ENCODE measurements around the gene EHBP1L1. TPM values are rescaled to one million over a fixed set of nuclear protein-coding genes. Genes with fewer than 3 reads are reported as not detected.

The EHBP1L1 gene
- total and polyA plus RNA-seq, 5 donors from 2014 or later: 7.8 to 143 (median 9.4) TPM

- Mint-ChIP-seq H3K4me3 (peak overlapping the region; percentile 59 to 90 (median 72)), H3K4me1 (peaks cover 6 to 80% (median 51%) of the 10 kb centered on the region in 4 donors), H3K27ac (peak overlapping the region; percentile 76 to 97 (median 81)), H3K27me3 (no peaks in the 10 kb centered on the region), H3K9me3 (no peaks in the 10 kb centered on the region), H3K36me3 (peaks cover 17% of the 10 kb centered on the region)
- no peaks in the 10 kb centered on the region for H3K27me3 ChIP-seq (ENCODE audit: control insufficient read depth, insufficient read depth, low read length)
- ATAC-seq (ENCODE audit: low read depth in 2 of 2) (no peak), DNase-seq (no peak)
- no peak overlapping the region for H3K4me3 ChIP-seq (ENCODE audit: low read depth, low read length)
- H3K27ac ChIP-seq (ENCODE audit: insufficient read depth, low read length, poor library complexity, severe bottlenecking): peak overlapping the region; percentile 39
- no peaks in the 10 kb centered on the region for H3K36me3 ChIP-seq (ENCODE audit: control insufficient read depth, insufficient read depth, low read length)
- peaks cover 52% of the 10 kb centered on the region for H3K4me1 ChIP-seq (ENCODE audit: control insufficient read depth, insufficient read depth, low read length, poor library complexity, severe bottlenecking)
- H3K9me3 ChIP-seq (ENCODE audit: control insufficient read depth in 2 of 2, low read length in 2 of 2): no peaks in the 10 kb centered on the region
These were observed 27.5 kb upstream of the EHBP1L1 start for GRCh38 chr11:65548395-65548794.

DNA sequence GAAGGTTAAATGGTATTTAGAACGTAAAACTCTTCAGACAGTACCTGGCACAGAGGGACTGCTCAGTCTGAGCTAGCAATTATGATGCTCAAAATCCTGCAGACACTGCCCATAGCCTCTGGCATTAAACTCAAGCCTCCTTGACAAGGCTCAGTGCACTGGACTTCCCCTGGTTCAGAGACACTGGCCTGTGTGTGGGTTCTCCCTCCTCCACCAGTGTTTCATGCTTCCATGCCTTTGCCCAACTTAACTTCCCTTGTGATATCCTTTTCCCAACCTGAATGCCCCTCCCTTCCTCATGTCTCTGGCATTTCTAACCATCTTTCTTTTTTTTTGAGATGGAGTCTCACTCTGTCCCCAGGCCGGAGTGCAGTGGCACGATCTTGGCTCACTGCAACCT is 26.8 kb upstream of the EHBP1L1 start:
- Mint-ChIP-seq H3K27me3 (no peaks in the 10 kb centered on the region), H3K27ac (peak overlapping the region in 2 of 3 donors; percentile 62 to 81), H3K9me3 (no peaks in the 10 kb centered on the region), H3K36me3 (peaks cover 17% of the 10 kb centered on the region), H3K4me3 (peak overlapping the region in 3 of 4 donors; percentile 56 to 67 (median 67)), H3K4me1 (peaks cover 6 to 78% (median 50%) of the 10 kb centered on the region in 4 donors)
- H3K36me3 ChIP-seq (ENCODE audit: control insufficient read depth, insufficient read depth, low read length): no peaks in the 10 kb centered on the region
- H3K27me3 ChIP-seq (ENCODE audit: control insufficient read depth, insufficient read depth, low read length): no peaks in the 10 kb centered on the region
- no peak overlapping the region for H3K4me3 ChIP-seq (ENCODE audit: low read depth, low read length)
- ATAC-seq (ENCODE audit: low read depth in 2 of 2): no peak
- H3K27ac ChIP-seq (ENCODE audit: insufficient read depth, low read length, poor library complexity, severe bottlenecking): no peak overlapping the region
- H3K9me3 ChIP-seq (ENCODE audit: control insufficient read depth in 2 of 2, low read length in 2 of 2): no peaks in the 10 kb centered on the region
- H3K4me1 ChIP-seq (ENCODE audit: control insufficient read depth, insufficient read depth, low read length, poor library complexity, severe bottlenecking): peaks cover 59% of the 10 kb centered on the region
- no peak for DNase-seq

GRCh38 chr11:65551572-65552387 is 24.1 kb upstream of the EHBP1L1 start:
- Mint-ChIP-seq H3K4me1 (peaks cover 6 to 83% (median 59%) of the 10 kb centered on the region in 4 donors), H3K27me3 (no peaks in the 10 kb centered on the region), H3K36me3 (peaks cover 17% of the 10 kb centered on the region), H3K9me3 (no peaks in the 10 kb centered on the region), H3K4me3 (peak overlapping the region; percentile 49 to 86 (median 75)), H3K27ac (peak overlapping the region in 2 of 3 donors; percentile 91 to 95)
- ATAC-seq (ENCODE audit: low read depth in 2 of 2): peak; percentile 62 to 68
- Histone ChIP-seq H3K27ac (ENCODE audit: insufficient read depth, low read length, poor library complexity, severe bottlenecking) (no peak overlapping the region), H3K4me1 (ENCODE audit: control insufficient read depth, insufficient read depth, low read length, poor library complexity, severe bottlenecking) (peaks cover 74% of the 10 kb centered on the region), H3K9me3 (ENCODE audit: control insufficient read depth in 2 of 2, low read length in 2 of 2) (no peaks in the 10 kb centered on the region), H3K36me3 (ENCODE audit: control insufficient read depth, insufficient read depth, low read length) (no peaks in the 10 kb centered on the region), H3K27me3 (ENCODE audit: control insufficient read depth, insufficient read depth, low read length) (no peaks in the 10 kb centered on the region), H3K4me3 (ENCODE audit: low read depth, low read length) (no peak overlapping the region)
- peak; percentile 57 to 83 (median 68) for DNase-seq

DNA sequence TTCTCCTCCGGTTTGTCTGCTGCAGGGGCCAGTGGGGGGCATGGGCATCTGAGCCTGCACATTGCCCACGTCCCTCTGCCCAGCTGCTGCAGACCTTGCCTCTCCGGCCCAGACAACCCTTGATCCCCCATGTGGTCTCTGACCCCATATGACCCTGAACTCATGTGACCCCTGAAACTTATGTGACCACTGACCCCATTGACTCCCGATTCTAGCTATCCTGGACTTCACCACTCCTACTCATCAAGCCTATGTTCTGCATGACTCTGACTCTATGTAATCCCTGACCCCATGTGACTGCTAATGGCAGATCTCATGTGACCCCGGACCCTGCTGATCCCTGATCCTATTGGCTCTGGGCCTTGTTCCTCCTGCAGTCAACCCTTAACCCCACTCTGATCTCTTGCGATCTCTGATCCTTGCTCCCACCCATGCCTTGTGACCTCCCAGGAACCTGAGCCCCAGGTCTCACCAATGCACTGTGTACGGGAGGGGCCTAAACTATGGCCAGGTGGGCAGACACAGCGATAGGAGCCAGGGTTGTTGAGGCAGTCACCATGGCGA is 23.4 kb upstream of the EHBP1L1 start:
- DNase-seq (no peak), ATAC-seq (ENCODE audit: low read depth in 2 of 2) (no peak)
- peak overlapping the region; percentile 10 to 95 (median 91) for H3K27ac Mint-ChIP-seq
- no peaks in the 10 kb centered on the region for H3K9me3 Mint-ChIP-seq
- no peaks in the 10 kb centered on the region for H3K27me3 Mint-ChIP-seq
- Histone ChIP-seq H3K9me3 (ENCODE audit: control insufficient read depth in 2 of 2, low read length in 2 of 2) (no peaks in the 10 kb centered on the region), H3K4me3 (ENCODE audit: low read depth, low read length) (no peak overlapping the region), H3K27me3 (ENCODE audit: control insufficient read depth, insufficient read depth, low read length) (no peaks in the 10 kb centered on the region), H3K36me3 (ENCODE audit: control insufficient read depth, insufficient read depth, low read length) (no peaks in the 10 kb centered on the region), H3K4me1 (ENCODE audit: control insufficient read depth, insufficient read depth, low read length, poor library complexity, severe bottlenecking) (peaks cover 74% of the 10 kb centered on the region), H3K27ac (ENCODE audit: insufficient read depth, low read length, poor library complexity, severe bottlenecking) (peak overlapping the region; percentile 61)
- H3K4me3 Mint-ChIP-seq: peak overlapping the region; percentile 49 to 86 (median 75)
- H3K4me1 Mint-ChIP-seq: peaks cover 6 to 83% (median 59%) of the 10 kb centered on the region in 4 donors
- peaks cover 17% of the 10 kb centered on the region for H3K36me3 Mint-ChIP-seq

DNA sequence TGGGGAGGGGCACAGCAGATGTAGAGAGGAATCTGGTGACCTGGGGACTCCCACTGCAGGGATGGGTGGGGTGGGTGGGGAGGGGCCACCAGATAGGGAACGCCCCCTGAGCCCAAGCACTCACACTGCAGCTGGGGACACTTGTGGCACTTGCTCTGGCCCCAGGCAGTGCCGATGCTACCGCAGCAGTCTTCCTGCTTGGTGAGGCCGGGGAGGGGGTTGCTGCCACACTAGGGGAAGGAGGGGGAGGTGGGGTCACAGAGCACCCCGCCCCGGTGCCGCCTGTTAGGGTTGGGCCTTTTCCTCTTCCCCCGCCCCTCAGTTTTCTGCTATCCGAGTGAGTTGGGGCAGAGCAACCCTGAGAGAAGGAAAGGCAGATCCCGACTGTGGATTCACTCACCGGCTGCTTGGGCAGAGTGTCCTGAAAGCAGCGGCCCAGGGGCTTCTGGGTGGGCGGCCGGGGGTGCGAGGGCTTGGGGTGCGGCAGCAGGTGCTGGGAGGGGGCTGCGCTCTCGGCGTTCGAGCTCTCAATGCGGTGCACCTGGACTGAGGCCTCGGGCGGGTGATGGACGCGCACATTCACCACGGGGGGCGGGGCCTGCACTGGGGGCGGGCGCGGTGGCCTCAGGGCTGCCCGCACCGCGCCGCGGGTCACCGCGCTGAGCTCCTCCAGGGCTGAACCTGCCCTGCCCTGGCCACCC is 22.4 kb upstream of the EHBP1L1 start:
- Mint-ChIP-seq H3K4me1 (peaks cover 6 to 74% (median 52%) of the 10 kb centered on the region in 4 donors), H3K4me3 (peak overlapping the region in 3 of 4 donors; percentile 60 to 76 (median 76)), H3K27ac (peak overlapping the region in 2 of 3 donors; percentile 26 to 95), H3K27me3 (no peaks in the 10 kb centered on the region), H3K36me3 (peaks cover 17% of the 10 kb centered on the region), H3K9me3 (no peaks in the 10 kb centered on the region)
- Histone ChIP-seq H3K4me1 (ENCODE audit: control insufficient read depth, insufficient read depth, low read length, poor library complexity, severe bottlenecking) (peaks cover 65% of the 10 kb centered on the region), H3K27me3 (ENCODE audit: control insufficient read depth, insufficient read depth, low read length) (no peaks in the 10 kb centered on the region), H3K27ac (ENCODE audit: insufficient read depth, low read length, poor library complexity, severe bottlenecking) (peak overlapping the region; percentile 61), H3K9me3 (ENCODE audit: control insufficient read depth in 2 of 2, low read length in 2 of 2) (no peaks in the 10 kb centered on the region), H3K36me3 (ENCODE audit: control insufficient read depth, insufficient read depth, low read length) (no peaks in the 10 kb centered on the region), H3K4me3 (ENCODE audit: low read depth, low read length) (no peak overlapping the region)
- ATAC-seq (ENCODE audit: low read depth in 2 of 2) (peak; percentile 62 to 73), DNase-seq (peak; percentile 68 to 92 (median 81))

GRCh38 chr11:65554057-65554818 is 21.6 kb upstream of the EHBP1L1 start:
- Histone ChIP-seq H3K4me1 (ENCODE audit: control insufficient read depth, insufficient read depth, low read length, poor library complexity, severe bottlenecking) (peaks cover 68% of the 10 kb centered on the region), H3K27me3 (ENCODE audit: control insufficient read depth, insufficient read depth, low read length) (no peaks in the 10 kb centered on the region), H3K4me3 (ENCODE audit: low read depth, low read length) (no peak overlapping the region), H3K27ac (ENCODE audit: insufficient read depth, low read length, poor library complexity, severe bottlenecking) (peak overlapping the region; percentile 61), H3K36me3 (ENCODE audit: control insufficient read depth, insufficient read depth, low read length) (no peaks in the 10 kb centered on the region), H3K9me3 (ENCODE audit: control insufficient read depth in 2 of 2, low read length in 2 of 2) (no peaks in the 10 kb centered on the region)
- peaks cover 6 to 69% (median 47%) of the 10 kb centered on the region in 4 donors for H3K4me1 Mint-ChIP-seq
- DNase-seq (peak in 1 of 3 donors; percentile 52), ATAC-seq (ENCODE audit: low read depth in 2 of 2) (no peak)
- peak overlapping the region; percentile 91 to 97 (median 97) for H3K27ac Mint-ChIP-seq
- H3K4me3 Mint-ChIP-seq: peak overlapping the region; percentile 74 to 89 (median 86)
- H3K27me3 Mint-ChIP-seq: no peaks in the 10 kb centered on the region
- no peaks in the 10 kb centered on the region for H3K9me3 Mint-ChIP-seq
- peaks cover 15% of the 10 kb centered on the region for H3K36me3 Mint-ChIP-seq

DNA sequence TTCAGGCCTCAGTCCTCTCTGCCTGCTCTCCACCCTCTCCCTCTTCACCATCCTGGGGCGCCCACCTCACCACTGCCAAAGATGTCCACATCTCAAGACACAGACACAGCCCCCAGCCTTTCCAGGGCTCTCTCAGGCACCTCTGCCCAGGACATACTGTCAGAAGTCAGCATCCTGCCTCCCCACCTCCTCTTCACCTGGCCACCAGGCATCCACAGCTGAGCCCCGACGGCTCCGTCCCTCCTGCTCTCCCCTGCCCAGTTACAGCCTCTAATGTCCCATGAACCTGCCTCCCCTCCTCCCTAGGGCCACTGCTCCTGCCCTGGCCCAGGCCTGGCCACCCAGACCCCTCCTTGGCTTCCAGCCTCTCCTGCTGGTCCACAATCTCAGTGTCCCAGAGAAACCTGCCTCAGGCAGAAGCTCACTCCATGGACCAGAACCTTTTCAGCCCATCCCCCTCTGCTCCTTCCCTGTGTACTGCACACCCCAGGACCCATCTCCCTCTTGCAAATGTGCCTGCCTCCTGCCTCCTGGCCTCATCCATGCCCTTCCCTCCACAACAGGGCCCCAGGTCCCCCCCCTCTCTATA is 20.9 kb upstream of the EHBP1L1 start:
- ATAC-seq (ENCODE audit: low read depth in 2 of 2) (no peak), DNase-seq (no peak)
- Mint-ChIP-seq H3K4me1 (peaks cover 6 to 70% (median 47%) of the 10 kb centered on the region in 4 donors), H3K36me3 (peaks cover 14% of the 10 kb centered on the region), H3K4me3 (peak overlapping the region; percentile 74 to 89 (median 86)), H3K9me3 (no peaks in the 10 kb centered on the region), H3K27ac (peak overlapping the region; percentile 91 to 97 (median 97)), H3K27me3 (no peaks in the 10 kb centered on the region)
- H3K4me3 ChIP-seq (ENCODE audit: low read depth, low read length): no peak overlapping the region
- no peaks in the 10 kb centered on the region for H3K36me3 ChIP-seq (ENCODE audit: control insufficient read depth, insufficient read depth, low read length)
- peak overlapping the region; percentile 61 for H3K27ac ChIP-seq (ENCODE audit: insufficient read depth, low read length, poor library complexity, severe bottlenecking)
- H3K9me3 ChIP-seq (ENCODE audit: control insufficient read depth in 2 of 2, low read length in 2 of 2): no peaks in the 10 kb centered on the region
- H3K4me1 ChIP-seq (ENCODE audit: control insufficient read depth, insufficient read depth, low read length, poor library complexity, severe bottlenecking): peaks cover 69% of the 10 kb centered on the region
- H3K27me3 ChIP-seq (ENCODE audit: control insufficient read depth, insufficient read depth, low read length): no peaks in the 10 kb centered on the region

Data from CD4-positive, CD25-positive, alpha-beta regulatory T cell (primary cell).